Measurements from ENCODE around the gene SEMA6A. TPM values are rescaled to one million over a fixed set of nuclear protein-coding genes. Genes with fewer than 3 reads are reported as not detected.
A peak's percentile ranks its signal among the peaks of the same experiment; 100 is the strongest.
"Not testable (repeated sequence)": the region's sequence is repeated elsewhere in the genome, so short reads cannot be mapped to it uniquely, and the experiment has no call there.

SEMA6A gene
- polyA plus RNA-seq, 1 donor, result 72.5 TPM

- DNase-seq, result no peak
Measured at GRCh38 chr5:116554764-116555163, 19.9 kb downstream of the SEMA6A start.

DNA sequence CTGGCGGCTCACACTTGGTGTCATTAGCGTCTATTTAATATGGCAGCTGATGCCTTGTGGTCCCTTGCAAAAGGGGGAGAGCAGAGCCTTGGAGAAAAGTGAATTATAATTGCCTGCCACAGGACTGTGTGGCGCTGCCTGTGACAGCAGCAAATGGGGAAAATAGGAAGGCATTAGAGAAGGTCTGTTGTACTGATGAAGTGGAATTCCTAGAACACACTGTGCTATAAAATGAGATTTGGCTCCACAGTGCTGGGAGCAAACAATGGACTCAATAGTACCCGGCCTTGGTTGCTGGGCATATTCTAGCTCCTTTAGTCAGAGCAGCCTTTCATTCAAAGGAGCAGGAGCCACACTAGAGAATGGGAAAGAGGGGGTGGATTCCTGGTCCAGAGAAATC is 21.3 kb downstream of the SEMA6A start:
- no peak for DNase-seq

DNA sequence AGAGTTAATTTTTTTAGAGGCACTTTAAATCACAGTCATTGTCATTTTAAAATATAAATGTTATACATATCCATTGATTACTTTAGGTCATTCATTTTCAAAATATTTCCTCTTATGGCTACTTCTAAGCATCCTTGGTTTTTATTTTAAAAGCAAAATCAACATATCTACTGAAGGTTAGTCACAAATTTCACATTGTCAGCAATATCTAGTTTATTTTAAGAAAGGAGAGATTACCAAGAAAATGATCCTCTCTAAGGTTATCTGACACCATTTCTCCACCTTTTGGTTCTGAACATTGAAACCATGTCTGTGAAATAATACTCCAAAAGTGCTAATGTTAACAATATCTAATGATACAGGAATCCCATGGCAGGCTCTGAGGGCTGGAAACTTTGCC is 24.5 kb downstream of the SEMA6A start:
- no peak for DNase-seq

- no peak for DNase-seq
Measured at GRCh38 chr5:116546743-116547124, 27.9 kb downstream of the SEMA6A start.

- DNase-seq, result no peak
Measured at GRCh38 chr5:116546033-116546742, 28.4 kb downstream of the SEMA6A start.

GRCh38 chr5:116545465-116545864 is 29.2 kb downstream of the SEMA6A start:
- DNase-seq, result not testable (repeated sequence)

- no peak for DNase-seq
Measured at GRCh38 chr5:116544531-116545241, 29.9 kb downstream of the SEMA6A start.

GRCh38 chr5:116543501-116543900 is 31.1 kb downstream of the SEMA6A start:
- no peak for DNase-seq

DNA sequence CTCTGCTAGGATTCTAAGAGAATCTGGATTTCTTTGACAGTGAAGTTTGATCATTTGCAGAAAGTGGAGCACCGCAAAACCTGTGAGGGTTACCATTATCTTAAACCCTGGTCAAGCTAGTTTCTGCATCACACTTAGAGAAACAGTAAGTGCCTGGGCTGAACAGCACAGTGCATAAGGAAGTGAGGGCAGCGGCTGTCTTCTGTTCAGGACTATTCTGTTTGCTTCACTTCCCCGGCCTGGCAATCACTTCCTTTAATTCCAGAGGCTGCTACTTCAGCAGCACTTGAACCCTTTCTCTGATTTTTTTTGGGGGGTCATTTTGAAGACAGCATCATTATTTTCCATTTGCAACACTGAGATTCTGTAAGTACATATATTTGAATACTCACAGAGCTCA is 32.0 kb downstream of the SEMA6A start:
- no peak for DNase-seq

DNA sequence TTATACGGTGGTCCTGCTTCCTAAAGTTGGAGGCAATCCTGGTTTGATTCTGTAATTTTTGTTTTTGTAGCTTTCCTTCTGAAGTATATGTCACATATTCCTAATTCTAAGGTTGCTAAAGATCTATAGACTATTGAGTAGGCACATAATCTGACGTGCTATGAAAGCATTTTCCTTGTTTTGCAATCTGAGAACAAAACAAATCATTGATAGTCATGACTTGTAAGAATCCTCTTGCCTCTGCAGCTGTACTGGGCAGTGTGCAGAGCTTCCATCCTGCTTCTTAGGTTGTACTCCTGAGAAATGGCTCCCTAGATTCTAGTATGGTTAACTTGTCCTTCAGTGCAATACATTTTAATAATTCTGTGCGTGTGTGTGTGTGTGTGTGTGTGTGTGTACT is 35.4 kb downstream of the SEMA6A start:
- no peak for DNase-seq

- no peak for DNase-seq
Measured at GRCh38 chr5:116536316-116537083, 38.1 kb downstream of the SEMA6A start.

DNA sequence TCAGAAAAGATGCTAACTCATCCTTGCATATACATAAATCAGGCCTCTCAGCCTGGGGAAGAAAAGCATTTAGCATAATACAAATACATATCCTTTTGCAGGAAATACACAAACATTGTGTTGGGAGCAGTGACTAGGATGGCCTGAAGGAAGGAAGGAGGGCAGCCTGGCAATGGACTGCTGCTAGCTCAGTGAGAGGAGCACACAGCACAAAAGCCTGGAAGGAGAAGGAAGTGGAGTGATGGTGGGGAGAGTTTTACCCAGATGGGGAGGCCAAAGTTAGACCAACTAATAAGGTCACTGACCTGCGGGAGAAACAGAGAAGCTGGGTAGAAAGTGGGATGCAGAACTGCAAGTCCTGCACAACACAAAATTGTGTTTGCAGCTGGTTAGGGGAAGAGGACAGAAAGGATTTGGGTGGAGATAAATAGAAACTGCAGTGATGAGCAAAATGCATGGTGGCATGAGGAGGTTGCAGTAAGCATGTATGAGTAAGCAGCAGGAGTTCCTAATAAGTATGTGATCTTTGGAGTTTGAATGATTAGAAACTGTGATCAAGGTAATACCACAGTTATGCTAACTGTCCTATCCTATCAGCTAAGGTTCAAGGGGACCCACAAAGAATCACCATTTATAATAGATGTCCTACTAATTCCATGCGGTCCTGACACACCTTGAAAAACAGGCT is 39.5 kb downstream of the SEMA6A start:
- DNase-seq, result no peak

- DNase-seq, result peak; percentile 60
Measured at GRCh38 chr5:116532762-116533525, 41.7 kb downstream of the SEMA6A start.

DNA sequence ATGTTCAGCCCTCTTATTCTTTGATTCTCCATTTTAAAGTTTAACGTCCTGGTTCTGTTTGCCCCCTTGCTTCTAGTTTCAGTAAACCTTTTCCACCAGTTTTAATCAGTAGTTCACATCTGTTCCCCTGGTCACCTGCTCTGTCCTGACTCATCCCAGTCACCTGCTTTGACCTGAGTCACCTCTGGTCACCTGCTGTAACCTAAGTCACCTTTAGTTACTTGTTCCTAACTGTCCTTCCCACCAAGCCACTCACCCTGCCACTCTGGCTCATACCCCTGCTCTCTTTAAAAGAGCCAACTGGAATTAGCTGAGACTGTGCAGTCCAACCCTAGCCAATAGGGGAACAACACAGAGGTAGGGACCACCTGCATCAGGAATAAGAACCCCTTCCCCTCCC is 43.0 kb downstream of the SEMA6A start:
- no peak for DNase-seq

- no peak for DNase-seq
Measured at GRCh38 chr5:116531117-116531516, 43.5 kb downstream of the SEMA6A start.

DNA sequence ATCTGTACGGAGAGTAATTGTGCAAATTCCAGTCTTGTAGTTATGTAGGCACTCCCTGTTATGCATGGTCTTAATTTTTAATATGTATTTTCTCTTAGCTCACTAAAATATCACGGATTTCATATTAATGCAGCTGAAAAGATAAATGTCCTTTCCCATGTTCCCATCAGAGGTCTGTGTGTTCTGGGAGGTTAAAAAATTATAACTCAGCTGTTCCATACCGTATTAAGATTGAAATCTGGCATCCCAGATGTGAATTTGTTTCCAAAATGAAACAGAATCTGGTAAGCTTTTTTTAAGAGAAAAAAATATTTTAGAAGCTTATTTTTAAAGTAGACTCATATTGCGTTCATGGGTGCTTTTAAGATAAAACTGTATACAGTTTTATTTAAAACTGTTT is 44.3 kb downstream of the SEMA6A start:
- no peak for DNase-seq

- no peak for DNase-seq
Measured at GRCh38 chr5:116529615-116530014, 45.0 kb downstream of the SEMA6A start.

GRCh38 chr5:116528519-116529234 is 45.9 kb downstream of the SEMA6A start:
- DNase-seq, result no peak

DNA sequence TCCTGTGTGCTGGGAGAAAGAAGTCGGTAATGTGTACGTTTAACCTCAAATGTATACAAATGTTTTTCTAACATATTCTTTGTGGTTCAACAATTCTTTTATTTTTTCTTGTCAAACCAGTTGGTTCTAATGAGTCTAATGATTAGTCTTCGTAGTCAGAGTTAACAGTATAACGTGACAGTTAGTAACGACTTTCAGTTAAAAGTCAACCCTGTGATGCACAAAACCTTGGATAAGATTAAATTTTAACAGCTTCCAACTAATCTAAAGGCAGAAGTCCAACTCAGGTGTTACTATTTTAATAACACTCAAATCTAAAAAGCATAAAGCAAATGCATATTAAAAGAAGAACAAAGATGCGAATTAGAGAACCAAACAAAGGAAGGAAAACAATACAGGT is 47.0 kb downstream of the SEMA6A start:
- no peak for DNase-seq

DNA sequence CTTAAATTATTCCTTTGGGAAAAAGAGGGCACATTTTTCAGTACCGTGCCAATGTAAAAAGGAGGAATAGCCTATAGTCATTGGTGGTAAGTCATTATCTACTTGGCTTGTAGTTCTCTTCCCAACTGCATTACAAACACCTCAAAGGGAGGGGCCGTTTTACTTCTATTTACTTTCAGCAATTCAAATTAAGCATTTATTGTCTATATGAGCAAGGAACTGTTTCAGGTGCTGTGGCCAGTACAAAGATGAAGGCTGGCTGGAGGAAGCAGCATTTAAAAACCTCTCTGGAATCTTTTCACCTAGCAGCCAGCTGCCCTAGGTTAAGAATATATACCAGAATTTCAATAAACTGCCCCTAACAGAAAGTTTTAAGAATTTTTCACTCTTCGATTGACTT is 48.9 kb downstream of the SEMA6A start:
- DNase-seq, result no peak

- DNase-seq, result no peak
Measured at GRCh38 chr5:116524966-116525365, 49.7 kb downstream of the SEMA6A start.

Measured in left kidney (tissue), 2 donors.